Middle frontal gyrus (tissue), 1 donor: ENCODE results near the gene AGAP3.

ENCODE experiments used
- DNase-seq: peaks from one replicate; pipeline ENCODE4 v3.0.0-alpha.2; 2015; ENCODE audit warnings: low spot score; ENCODE audit errors: extremely low spot score

AGAP3 gene

GRCh38 chr7:151073990-151074389 is 12.3 kb upstream of the AGAP3 start:
- DNase-seq = no peak

- no peak for DNase-seq
Observed at GRCh38 chr7:151074817-151075661, 11.2 kb upstream of the AGAP3 start.

GRCh38 chr7:151075662-151075971 is 10.7 kb upstream of the AGAP3 start:
- no peak for DNase-seq

GRCh38 chr7:151075978-151076426 is 10.3 kb upstream of the AGAP3 start:
- DNase-seq = no peak

- no peak for DNase-seq
Observed at GRCh38 chr7:151076863-151077704, 9.2 kb upstream of the AGAP3 start.

- DNase-seq = no peak
Observed at GRCh38 chr7:151077705-151078232, 8.5 kb upstream of the AGAP3 start.

- no peak for DNase-seq
Observed at GRCh38 chr7:151078233-151079040, 7.8 kb upstream of the AGAP3 start.

GRCh38 chr7:151079199-151079910 is 6.9 kb upstream of the AGAP3 start:
- no peak for DNase-seq

GRCh38 chr7:151080067-151080521 is 6.2 kb upstream of the AGAP3 start:
- no peak for DNase-seq

- peak; percentile 91 for DNase-seq
Observed at GRCh38 chr7:151080522-151081169, 5.6 kb upstream of the AGAP3 start, which contains the start of gene FASTK. TSS of gene FASTK (minus strand) at chr7:151080809. CDS start at chr7:151080766, 43 bp downstream.

- DNase-seq = no peak
Observed at GRCh38 chr7:151081170-151082101, 4.8 kb upstream of the AGAP3 start.

GRCh38 chr7:151082141-151083070 is 3.9 kb upstream of the AGAP3 start:
- no peak for DNase-seq

- no peak for DNase-seq
Observed at GRCh38 chr7:151083071-151083823, 3.0 kb upstream of the AGAP3 start, which contains the start of gene TMUB1. TSS of gene TMUB1 (minus strand) at chr7:151083493. CDS start at chr7:151082563, 930 bp downstream.

- DNase-seq = no peak
Observed at GRCh38 chr7:151083824-151084160, 2.5 kb upstream of the AGAP3 start.

GRCh38 chr7:151085329-151085690 is 965 bp upstream of the AGAP3 start:
- no peak for DNase-seq

- no peak for DNase-seq
Observed at GRCh38 chr7:151086802-151087244, 548 bp downstream of the AGAP3 start.
